WERI-Rb-1 (cell line): ENCODE data around the gene TBL1XR1.

Source experiments
- DNase-seq: peaks from one replicate; pipeline ENCODE4 v3.0.0-alpha.2; 2020
- H3K27ac ChIP-seq: fragments of 250-450 bp; sonication (Bioruptor Pico); 2 replicates; pipeline ENCODE4 v1.5.1; 2020; ENCODE audit warnings: mild to moderate bottlenecking, moderate library complexity
- H3K27me3 ChIP-seq: fragments of 250-450 bp; sonication (Bioruptor Pico); 2 replicates; pipeline ENCODE4 v1.5.1; 2021; ENCODE audit warnings: mild to moderate bottlenecking, low read depth, moderate library complexity; ENCODE audit not compliant: insufficient read depth, severe bottlenecking
- H3K36me3 ChIP-seq: fragments of 250-450 bp; sonication (Bioruptor Pico); 2 replicates; pipeline ENCODE4 v1.5.1; 2020; ENCODE audit warnings: mild to moderate bottlenecking, moderate library complexity
- H3K4me3 ChIP-seq: 2 replicates; pipeline ENCODE4 v1.5.1; 2011; ENCODE audit warnings: low read depth, mild to moderate bottlenecking, control low read depth, low read length
- H3K9me3 ChIP-seq: fragments of 250-450 bp; sonication (Bioruptor Pico); 2 replicates; pipeline ENCODE4 v1.5.1; 2021; ENCODE audit warnings: mild to moderate bottlenecking, moderate library complexity; ENCODE audit not compliant: severe bottlenecking
- CTCF ChIP-seq: IDR thresholded peaks from 2 replicates; pipeline ENCODE4 v1.5.1; 2011; ENCODE audit warnings: low read depth, mild to moderate bottlenecking, control low read depth, inconsistent platforms, low read length

Gene TBL1XR1

GRCh38 chr3:176992565-176992964 lies 204.7 kb downstream of the TBL1XR1 start:
- no peaks in the 10 kb centered on the region for H3K27me3 ChIP-seq
- DNase-seq = no peak
- no peak overlapping the region for H3K4me3 ChIP-seq
- H3K27ac ChIP-seq = no peak overlapping the region
- no peaks in the 10 kb centered on the region for H3K36me3 ChIP-seq
- H3K9me3 ChIP-seq = peaks cover 8% of the 10 kb centered on the region
- TF ChIP-seq CTCF = no peak

- Histone ChIP-seq H3K36me3 (no peaks in the 10 kb centered on the region), H3K9me3 (peaks cover 8% of the 10 kb centered on the region), H3K27me3 (no peaks in the 10 kb centered on the region), H3K4me3 (no peak overlapping the region), H3K27ac (no peak overlapping the region)
- TF ChIP-seq CTCF = no peak
- no peak for DNase-seq
These were observed 208.5 kb downstream of the TBL1XR1 start for GRCh38 chr3:176988795-176989194.

GRCh38 chr3:176987901-176988650 lies 209.2 kb downstream of the TBL1XR1 start:
- peaks cover 8% of the 10 kb centered on the region for H3K9me3 ChIP-seq
- H3K36me3 ChIP-seq = no peaks in the 10 kb centered on the region
- no peak for TF ChIP-seq CTCF
- no peak overlapping the region for H3K4me3 ChIP-seq
- no peak overlapping the region for H3K27ac ChIP-seq
- no peaks in the 10 kb centered on the region for H3K27me3 ChIP-seq
- no peak for DNase-seq

GRCh38 chr3:176978441-176978840 lies 218.8 kb downstream of the TBL1XR1 start:
- H3K4me3 ChIP-seq = no peak overlapping the region
- H3K36me3 ChIP-seq = no peaks in the 10 kb centered on the region
- no peak overlapping the region for H3K27ac ChIP-seq
- H3K9me3 ChIP-seq = no peaks in the 10 kb centered on the region
- no peaks in the 10 kb centered on the region for H3K27me3 ChIP-seq
- DNase-seq = no peak
- TF ChIP-seq CTCF = no peak

- DNase-seq = no peak
- Histone ChIP-seq H3K4me3 (no peak overlapping the region), H3K36me3 (no peaks in the 10 kb centered on the region), H3K27ac (no peak overlapping the region), H3K27me3 (no peaks in the 10 kb centered on the region), H3K9me3 (no peaks in the 10 kb centered on the region)
- TF ChIP-seq CTCF = no peak
These were observed 220.0 kb downstream of the TBL1XR1 start for GRCh38 chr3:176977331-176977730.

GRCh38 chr3:176976586-176976985 lies 220.7 kb downstream of the TBL1XR1 start:
- Histone ChIP-seq H3K27me3 (no peaks in the 10 kb centered on the region), H3K4me3 (no peak overlapping the region), H3K36me3 (no peaks in the 10 kb centered on the region), H3K27ac (no peak overlapping the region), H3K9me3 (no peaks in the 10 kb centered on the region)
- no peak for TF ChIP-seq CTCF
- DNase-seq = no peak
